ENCODE data around the gene LTB4R. TPM values are rescaled to one million over a fixed set of nuclear protein-coding genes. Genes with fewer than 3 reads are reported as not detected.

LTB4R gene
- total and polyA plus RNA-seq, 9 of the 15 experiments (the other 6 are each of a cell fraction or from before 2014, with no cell fraction given) = 0.38 to 10.5 (median 2.8) TPM

GRCh38 chr14:24289649-24290280, 21.5 kb upstream of the LTB4R start:
- TF ChIP-seq SREBF1 (IDR thresholded peaks at IDR 0.05; ENCODE audit: borderline replicate concordance, low read depth, low read length) (no peak), HIVEP1 (CRISPR knock-in tag; IDR thresholded peaks at IDR 0.05) (no peak), PBX2 (CRISPR knock-in tag; IDR thresholded peaks at IDR 0.05; ENCODE audit: low read depth) (no peak), PBX2 (tag; conservative IDR thresholded peaks at IDR 0.05; ENCODE audit: low read depth) (0 out of 2 replicates have a peak, but pooled peaks have one; percentile 16), BHLHE40 (IDR thresholded peaks at IDR 0.05; ENCODE audit: low read length) (no peak), CHCHD3 (CRISPR knock-in tag; IDR thresholded peaks at IDR 0.05) (no peak), MEIS2 (IDR thresholded peaks at IDR 0.05; ENCODE audit: partially characterized antibody) (peak; percentile 6), FOXJ2 (tag; IDR thresholded peaks at IDR 0.05) (no peak), ETS2 (tag; IDR thresholded peaks at IDR 0.05; ENCODE audit: borderline replicate concordance, poor library complexity, severe bottlenecking) (no peak), NR1H2 (CRISPR knock-in tag; IDR thresholded peaks at IDR 0.05) (no peak)
- BruUV-seq (replicated peaks) = no TSS peak
- Histone ChIP-seq H3K27ac (ENCODE audit: extremely low read depth, low read depth, low read length) (no peak overlapping the region), H3K9me3 (replicated peaks; ENCODE audit: control insufficient read depth, insufficient read depth, low read depth, low read length) (no peaks in the 10 kb centered on the region), H3K36me3 (ENCODE audit: control insufficient read depth, insufficient read depth, low read length) (peaks cover 26% of the 10 kb centered on the region; the same call in 1 of the 3 replicates), H3K27me3 (ENCODE audit: control insufficient read depth in 2 of 2, insufficient read depth in 2 of 2, low read length in 2 of 2) (no peaks in the 10 kb centered on the region), H3K9me1 (ENCODE audit: control insufficient read depth, insufficient read depth, low read length) (no peaks in the 10 kb centered on the region), H3K9ac (ENCODE audit: insufficient read depth in 1 of 2, low read depth in 2 of 2, low read length in 2 of 2) (no peak overlapping the region), H3K4me3 (no peak overlapping the region), H3K79me2 (ENCODE audit: control insufficient read depth, insufficient read depth, low read length) (no peaks in the 10 kb centered on the region), H3K4me1 (replicated peaks in 1 of 2; ENCODE audit: control insufficient read depth in 2 of 2, insufficient read depth in 2 of 2, low read length in 2 of 2) (no peaks in the 10 kb centered on the region), H2AFZ (ENCODE audit: low read depth, low read length) (no peak overlapping the region), H3K4me2 (ENCODE audit: insufficient read depth, low read length) (no peak overlapping the region), H4K20me1 (replicated peaks; ENCODE audit: control insufficient read depth, insufficient read depth, low read length) (no peaks in the 10 kb centered on the region)
- 58% methylated on average over 6 of the region's 6 CpGs for WGBS (ENCODE audit: insufficient coverage, low coverage, missing lambda C conversion rate)
- CTCF ChIA-PET (ENCODE audit: low intra/inter-chr PET ratio) = no interaction called here
- DNase-seq (ENCODE audit: extremely low read depth in 1 of 4, low spot score in 3 of 4) (no peak), ATAC-seq (no peak), FAIRE-seq (no peak)
- in situ Hi-C loops (cut with MboI) (loop anchor here (10.0 kb wide), 1 partner anchor 275 kb away; no protein-coding TSS in a partner anchor), intact Hi-C loops (cut with micrococcal nuclease) (no loop called here)
- POLR2A ChIA-PET = interaction anchor here (1.0 to 1.1 kb wide), 2 partner anchors 8 to 84 kb away, joined by 3 to 4 read pairs; partner anchors contain the start of gene TSSK4

Data from K562 (cell line).